ENCODE results near the gene KIAA0825.

KIAA0825 gene

GRCh38 chr5:94540856-94541494 is 77.4 kb downstream of the KIAA0825 start:
- in situ Hi-C loops (cut with MboI; ENCODE audit: low sequenced_read_pairs, unreplicated experiment) = no loop called here
- DNase-seq (ENCODE audit: low spot score) = no peak
- no peak for TF ChIP-seq CTCF (IDR thresholded peaks at IDR 0.05; ENCODE audit: borderline replicate concordance, control extremely low read depth, extremely low read depth, insufficient read depth, missing control alignments)

- no peak for TF ChIP-seq CTCF (IDR thresholded peaks at IDR 0.05; ENCODE audit: borderline replicate concordance, control extremely low read depth, extremely low read depth, insufficient read depth, missing control alignments)
- in situ Hi-C loops (cut with MboI; ENCODE audit: low sequenced_read_pairs, unreplicated experiment) = loop anchor here (10.0 kb wide), 1 partner anchor 197 kb away; no protein-coding TSS in a partner anchor
- DNase-seq (ENCODE audit: low spot score) = no peak
Measured at GRCh38 chr5:94538260-94538659, 80.1 kb downstream of the KIAA0825 start.

- DNase-seq (ENCODE audit: low spot score) = no peak
- in situ Hi-C loops (cut with MboI; ENCODE audit: low sequenced_read_pairs, unreplicated experiment) = no loop called here
- no peak for TF ChIP-seq CTCF (IDR thresholded peaks at IDR 0.05; ENCODE audit: borderline replicate concordance, control extremely low read depth, extremely low read depth, insufficient read depth, missing control alignments)
Measured at GRCh38 chr5:94526706-94527105, 91.7 kb downstream of the KIAA0825 start.

- peak; percentile 64 for TF ChIP-seq CTCF (IDR thresholded peaks at IDR 0.05; ENCODE audit: borderline replicate concordance, control extremely low read depth, extremely low read depth, insufficient read depth, missing control alignments)
- peak; percentile 44 for DNase-seq (ENCODE audit: low spot score)
- in situ Hi-C loops (cut with MboI; ENCODE audit: low sequenced_read_pairs, unreplicated experiment) = no loop called here
Measured at GRCh38 chr5:94524841-94525697, 93.3 kb downstream of the KIAA0825 start.

GRCh38 chr5:94523018-94523417 is 95.4 kb downstream of the KIAA0825 start:
- in situ Hi-C loops (cut with MboI; ENCODE audit: low sequenced_read_pairs, unreplicated experiment) = no loop called here
- no peak for TF ChIP-seq CTCF (IDR thresholded peaks at IDR 0.05; ENCODE audit: borderline replicate concordance, control extremely low read depth, extremely low read depth, insufficient read depth, missing control alignments)
- DNase-seq (ENCODE audit: low spot score) = no peak

GRCh38 chr5:94522117-94522516 is 96.3 kb downstream of the KIAA0825 start:
- no peak for TF ChIP-seq CTCF (IDR thresholded peaks at IDR 0.05; ENCODE audit: borderline replicate concordance, control extremely low read depth, extremely low read depth, insufficient read depth, missing control alignments)
- in situ Hi-C loops (cut with MboI; ENCODE audit: low sequenced_read_pairs, unreplicated experiment) = no loop called here
- no peak for DNase-seq (ENCODE audit: low spot score)
